NCI-H2227 (cell line): ENCODE data around the gene PAX7.
"Not testable (repeated sequence)": the region's sequence is repeated elsewhere in the genome, so short reads cannot be mapped to it uniquely, and the experiment has no call there.

Experiments used
- DNase-seq: peaks from one replicate; lab custom pipeline; 2025; ENCODE audit not compliant: unreplicated experiment; lab: John Stamatoyannopoulos, UW

PAX7 gene

DNA sequence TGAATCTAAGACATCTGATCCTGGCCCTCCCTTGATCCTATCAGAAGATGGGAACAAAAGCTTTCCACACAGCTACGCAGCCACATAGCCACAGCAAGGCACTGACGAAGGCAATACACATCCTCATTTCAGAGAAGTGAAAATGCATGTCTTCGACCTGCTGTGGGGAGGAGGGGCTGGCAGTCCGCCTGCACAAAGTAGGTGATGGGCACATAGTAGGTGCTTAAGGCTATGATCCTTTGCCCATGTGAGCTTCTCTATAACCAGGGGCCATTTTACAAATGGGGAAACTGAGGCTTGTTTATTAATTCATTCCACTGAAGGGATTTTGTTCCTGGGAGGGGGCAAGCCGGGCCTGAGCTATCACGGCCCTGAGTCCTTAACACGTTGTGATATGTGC lies 94.2 kb downstream of the PAX7 start:
- DNase-seq = no peak

DNA sequence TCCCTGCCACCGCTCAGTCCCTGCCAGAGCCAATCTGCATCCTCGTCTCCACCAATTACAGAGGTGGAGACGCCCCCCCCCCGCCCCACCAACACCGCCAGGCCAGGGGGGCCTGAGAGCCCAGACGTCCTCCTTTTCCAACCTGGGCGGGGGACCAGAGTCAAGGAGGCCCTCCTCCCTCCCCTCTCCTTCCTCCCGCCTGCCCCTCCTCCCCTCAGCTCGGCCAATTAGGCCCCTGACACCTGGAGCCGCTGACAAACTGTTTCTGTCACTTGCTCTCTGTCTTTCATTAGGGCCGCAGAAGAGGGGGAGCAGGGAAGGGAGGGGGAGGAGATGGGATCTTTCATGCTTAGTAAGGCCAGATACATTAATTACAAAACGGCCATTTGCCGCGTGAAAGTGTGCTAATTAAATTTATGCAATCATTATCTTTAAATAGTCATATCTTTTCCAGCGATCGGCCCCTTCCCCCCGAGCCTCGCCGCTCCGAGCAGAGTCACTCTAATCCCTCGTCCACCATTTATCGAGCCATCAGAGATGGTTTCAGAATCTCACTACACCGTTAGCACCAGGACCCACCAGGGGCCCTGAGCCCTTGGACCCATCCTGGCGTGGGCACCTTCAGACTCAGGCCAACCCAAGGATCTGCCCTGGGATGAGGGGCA lies 94.7 kb downstream of the PAX7 start:
- peak; percentile 60 for DNase-seq

DNA sequence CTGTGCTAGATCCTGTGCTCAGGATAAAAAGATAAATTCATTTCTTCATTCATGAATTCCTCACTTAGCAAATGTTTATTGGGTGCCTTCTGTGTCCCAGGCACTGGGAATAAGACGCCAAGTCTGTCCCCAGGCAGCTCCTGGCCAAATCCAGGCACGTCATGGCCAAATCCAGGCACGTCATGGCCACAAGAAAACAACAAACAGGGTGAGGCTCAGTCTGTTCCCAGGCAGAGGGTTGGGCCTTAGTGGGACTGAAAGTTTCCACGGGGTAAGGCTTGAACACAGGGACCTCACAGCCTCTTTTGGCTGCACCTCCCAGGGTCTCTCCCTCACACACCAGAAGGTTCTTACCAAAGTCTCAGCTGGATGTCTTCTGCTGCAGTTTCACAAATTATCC lies 95.7 kb downstream of the PAX7 start:
- no peak for DNase-seq

DNA sequence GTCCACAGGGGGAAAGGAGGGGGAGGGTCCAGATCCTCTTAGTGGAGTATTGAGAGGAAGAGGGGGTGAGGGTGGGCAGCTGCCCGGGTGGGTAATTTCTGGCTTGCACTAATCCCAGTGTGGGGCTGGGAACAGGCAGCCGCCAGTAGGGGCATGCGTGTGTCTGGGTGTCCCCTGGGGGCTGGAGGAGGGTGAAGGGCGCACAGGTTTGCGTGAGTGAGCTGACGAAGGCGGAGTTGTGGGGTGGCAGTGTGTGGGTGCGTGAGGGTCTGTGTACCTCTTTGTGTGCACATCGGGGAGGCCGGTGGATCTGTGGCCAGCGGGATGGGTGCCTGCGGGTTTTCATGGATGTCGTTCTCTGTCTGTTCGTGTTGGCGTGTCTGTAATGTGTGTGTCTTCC lies 97.3 kb downstream of the PAX7 start:
- DNase-seq = no peak

DNA sequence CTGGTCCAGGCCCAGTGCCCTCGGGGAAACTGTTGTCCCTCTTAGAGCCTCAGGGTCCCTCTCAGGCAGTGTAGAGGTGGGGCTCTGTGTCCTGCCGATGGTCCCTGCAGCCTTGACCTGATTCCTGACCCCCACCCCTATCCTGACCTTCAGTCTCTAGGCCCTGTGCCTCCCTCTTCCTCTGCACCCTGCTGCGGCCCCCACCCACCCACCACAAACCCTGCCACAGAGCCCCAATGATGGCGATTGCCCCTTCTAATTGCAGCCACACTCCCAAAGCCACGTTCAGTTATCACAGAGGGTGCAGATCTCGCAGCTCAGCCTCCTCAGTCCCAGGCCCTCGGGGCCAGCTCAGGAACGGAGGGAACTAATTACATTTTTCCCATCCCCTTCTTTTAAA lies 99.7 kb downstream of the PAX7 start:
- no peak for DNase-seq

DNA sequence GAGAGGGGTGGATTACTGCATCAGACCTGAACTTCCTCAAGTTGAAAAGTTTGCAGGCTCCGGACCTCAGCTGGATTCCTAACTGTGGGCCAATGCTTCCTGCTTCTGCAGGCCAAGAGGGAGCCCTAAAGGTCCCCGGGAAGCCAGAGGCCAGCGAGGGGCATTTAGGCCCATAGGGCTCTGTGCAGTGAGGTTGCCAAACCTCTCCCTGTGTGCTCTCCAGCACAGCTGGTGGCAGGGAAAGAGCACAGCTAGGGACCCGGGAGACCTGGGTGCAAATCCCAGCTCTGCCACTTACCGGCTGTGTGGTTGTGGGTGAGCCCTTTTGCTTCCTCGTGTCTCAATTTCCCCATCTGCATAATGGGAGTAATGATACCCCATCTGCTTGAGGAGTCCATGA lies 100.5 kb downstream of the PAX7 start:
- no peak for DNase-seq

DNA sequence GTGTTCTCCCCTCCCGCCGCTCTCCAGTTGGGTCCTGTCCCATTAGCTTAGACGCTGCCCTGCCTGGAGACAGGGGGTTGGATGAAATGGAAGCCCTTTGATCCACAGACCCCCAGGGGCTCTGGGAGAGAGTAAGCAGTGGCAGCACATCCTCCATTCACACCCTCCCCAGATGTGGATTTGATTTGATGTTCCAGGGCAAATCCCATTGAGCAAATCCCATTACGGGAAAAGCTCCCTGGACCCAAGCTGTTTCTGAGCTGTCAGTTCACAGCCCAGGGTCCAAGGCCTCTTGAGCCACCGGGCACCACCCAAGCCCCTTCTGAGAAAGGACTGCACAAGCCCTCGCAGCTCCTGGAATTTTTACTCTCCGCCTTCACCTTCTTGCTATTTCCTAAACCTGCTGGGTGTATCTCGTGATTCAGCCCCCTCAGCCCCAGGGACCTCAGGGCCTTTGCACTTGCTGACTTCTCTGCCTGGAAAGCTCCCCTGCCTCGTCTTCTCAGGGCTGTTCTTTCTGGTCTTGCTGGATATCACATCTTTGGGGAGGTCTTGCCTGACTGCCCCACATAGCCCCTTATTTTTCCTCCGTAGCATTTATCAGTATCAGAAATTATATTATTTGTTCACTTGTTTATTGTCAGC lies 101.1 kb downstream of the PAX7 start:
- DNase-seq = no peak

DNA sequence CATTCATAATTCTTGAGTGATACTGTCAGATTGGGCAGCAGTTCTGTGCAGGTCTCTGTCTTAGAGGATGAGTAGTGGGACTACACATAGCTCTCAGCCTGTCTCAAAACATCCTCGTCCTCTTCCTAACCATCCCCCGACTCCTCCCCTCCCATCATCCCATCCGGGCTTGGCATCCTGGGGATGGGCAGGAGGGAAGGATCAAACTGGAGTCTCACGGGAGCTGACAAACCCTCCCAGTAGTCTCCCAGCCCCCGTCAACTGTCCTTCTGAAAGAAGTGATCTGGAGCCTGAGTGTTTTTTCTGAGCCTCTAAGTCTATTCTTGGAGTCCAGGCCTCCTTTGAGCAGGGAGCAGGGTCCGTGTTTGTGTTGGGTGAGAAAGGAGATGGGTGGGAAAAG lies 102.0 kb downstream of the PAX7 start:
- no peak for DNase-seq

DNA sequence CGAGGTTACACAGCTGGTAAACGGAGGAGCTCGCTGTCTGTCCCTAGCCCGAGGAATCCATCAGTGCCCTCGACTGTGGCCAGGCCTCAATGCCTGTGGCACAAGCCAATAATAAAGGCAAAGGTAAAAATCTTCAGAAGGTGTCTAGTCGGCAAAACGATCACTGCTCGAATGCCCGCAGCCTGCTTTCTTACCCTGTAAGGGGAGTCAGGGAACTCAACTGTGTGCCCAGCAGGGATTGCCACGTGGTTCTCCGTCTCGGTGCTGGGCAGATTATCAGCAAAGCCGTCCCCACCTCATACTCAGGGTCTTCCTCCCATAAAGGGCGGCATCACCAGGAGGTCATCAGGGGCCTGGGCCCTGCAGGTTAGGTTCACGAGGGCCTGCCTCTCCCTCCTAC lies 103.4 kb downstream of the PAX7 start:
- DNase-seq = no peak

DNA sequence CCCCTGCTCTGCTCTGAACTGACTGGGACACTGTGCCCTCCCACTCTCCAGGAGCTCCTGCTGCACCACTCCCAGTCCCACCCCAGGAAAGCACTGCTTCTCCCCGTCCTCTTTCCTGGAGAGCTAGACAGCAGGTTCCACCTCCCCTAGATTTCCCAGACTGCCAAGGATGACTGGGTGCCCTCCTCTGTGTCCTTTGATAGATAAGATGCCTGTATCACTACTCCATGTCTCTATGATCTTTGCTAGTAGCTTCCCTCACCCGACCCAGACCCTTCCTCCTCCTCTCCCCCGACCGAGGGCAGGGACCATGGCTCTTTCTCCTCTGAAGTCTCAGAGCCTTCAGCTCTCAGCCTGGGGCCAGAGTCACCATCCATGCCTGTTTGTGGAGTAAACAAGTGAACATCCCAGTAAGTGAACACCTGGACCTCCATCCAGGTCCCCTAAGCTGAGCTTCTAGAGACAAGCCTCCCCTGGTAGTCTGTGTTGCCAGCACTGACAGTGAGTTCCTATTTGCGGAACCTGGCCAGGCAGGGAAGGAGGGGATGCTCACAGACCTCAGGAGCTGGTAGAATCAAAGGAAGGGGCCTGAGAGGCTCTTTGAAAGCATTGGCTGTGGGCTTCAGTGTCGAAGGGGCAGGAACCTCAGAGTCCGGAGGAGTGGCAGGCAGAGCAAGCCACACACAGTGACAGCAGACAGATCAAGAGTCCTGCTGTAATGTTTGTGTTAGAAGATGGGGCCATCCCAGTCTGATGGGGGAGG lies 104.0 kb downstream of the PAX7 start:
- no peak for DNase-seq

DNA sequence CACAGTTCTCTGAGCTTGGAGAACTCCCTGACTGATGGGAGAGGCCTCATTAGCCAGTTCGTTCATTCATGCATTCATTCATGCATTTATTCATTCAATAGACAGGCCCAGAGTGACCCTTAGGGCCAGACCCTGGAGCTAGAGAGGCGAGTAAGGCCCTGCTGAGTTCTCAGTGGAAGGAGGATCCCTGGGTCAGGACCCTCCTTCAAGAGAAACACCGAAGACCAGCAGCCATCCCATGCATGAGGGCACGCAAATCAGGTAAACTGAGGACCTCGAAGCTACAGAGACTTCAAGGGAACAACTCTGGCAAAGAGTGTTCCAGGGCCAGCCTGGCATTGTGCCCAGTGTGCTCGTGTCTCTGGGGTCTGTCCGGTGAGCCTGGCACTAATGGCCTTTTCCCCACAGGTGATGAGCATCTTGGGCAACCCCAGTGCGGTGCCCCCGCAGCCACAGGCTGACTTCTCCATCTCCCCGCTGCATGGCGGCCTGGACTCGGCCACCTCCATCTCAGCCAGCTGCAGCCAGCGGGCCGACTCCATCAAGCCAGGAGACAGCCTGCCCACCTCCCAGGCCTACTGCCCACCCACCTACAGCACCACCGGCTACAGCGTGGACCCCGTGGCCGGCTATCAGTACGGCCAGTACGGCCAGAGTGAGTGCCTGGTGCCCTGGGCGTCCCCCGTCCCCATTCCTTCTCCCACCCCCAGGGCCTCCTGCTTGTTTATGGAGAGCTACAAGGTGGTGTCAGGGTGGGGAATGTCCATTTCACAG lies 104.8 kb downstream of the PAX7 start:
- DNase-seq = no peak

DNA sequence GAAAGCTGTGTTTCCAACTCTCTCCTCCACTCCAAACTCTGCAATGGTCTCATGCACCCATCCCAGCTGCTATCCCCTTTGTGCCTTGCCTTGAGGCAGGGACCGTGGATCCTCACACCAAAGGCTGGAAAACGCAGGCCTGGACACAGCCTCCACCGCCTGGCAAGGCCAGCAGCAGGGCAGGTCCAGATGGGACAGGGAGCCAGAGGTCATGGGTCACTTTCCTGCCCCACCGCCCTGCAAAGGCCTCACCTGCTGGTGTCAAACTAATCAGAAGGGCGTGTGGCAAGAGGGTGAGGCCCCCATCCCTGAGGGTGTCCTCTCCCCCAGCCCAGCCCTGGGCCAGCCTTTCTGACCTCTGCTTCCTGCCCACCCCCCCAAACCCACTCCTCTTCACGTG lies 106.3 kb downstream of the PAX7 start:
- DNase-seq = no peak

DNA sequence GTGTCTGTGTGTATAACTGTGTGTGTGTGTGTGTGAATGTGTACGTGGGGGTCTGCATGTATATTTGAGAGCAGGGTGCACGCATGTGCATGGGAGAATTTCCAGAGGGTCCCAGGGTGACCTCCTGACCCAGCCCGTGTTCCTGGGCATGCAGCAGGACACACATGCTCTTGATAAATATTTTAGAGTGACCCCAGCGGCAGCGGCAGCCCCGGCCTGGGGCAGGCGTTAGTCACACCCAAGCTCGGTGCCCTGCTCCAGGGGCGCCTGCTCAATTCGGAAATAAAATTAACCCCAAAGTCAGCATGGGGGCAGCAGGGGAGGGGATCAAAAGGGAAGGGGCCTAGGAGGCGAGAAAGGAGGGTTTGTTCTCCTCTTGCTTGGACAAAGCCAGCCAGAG lies 107.5 kb downstream of the PAX7 start:
- DNase-seq = no peak

DNA sequence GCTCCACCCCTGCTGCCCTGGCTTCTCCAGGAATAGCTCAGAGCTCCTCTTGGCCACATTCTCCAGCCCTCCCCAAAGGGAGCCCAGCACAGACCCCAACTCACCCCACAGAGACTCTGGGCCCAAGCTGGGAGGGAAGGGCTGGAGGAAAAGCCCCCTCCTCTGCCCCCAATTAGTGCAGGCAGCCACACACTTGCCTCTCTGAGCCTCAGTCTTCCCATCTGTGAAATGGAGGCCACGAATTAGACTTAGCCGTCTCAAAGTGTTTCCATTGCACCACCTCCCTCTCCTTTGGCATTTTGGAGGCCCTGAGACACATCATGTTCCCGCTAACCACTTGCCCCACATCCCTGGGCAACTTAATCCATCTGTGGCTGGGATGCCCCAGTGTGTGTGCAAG lies 108.0 kb downstream of the PAX7 start:
- no peak for DNase-seq

DNA sequence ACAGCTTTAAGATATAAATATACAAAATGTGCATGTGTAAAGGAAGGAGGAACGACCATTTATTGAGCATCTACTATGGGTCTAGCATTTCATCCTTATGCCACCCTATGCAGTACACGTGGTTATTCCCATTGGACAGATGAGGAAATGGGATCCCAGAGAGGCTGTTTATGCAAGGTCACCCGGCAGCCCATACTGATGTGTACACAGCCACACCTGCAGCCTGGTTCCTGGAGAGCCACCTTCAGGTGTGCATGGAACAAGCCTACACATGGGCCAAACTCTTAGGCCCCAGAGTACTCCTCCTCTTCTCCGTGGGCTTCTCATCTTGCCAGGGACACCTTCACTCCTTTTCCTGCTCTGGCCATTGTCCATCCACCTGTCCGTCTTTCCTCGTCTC lies 108.8 kb downstream of the PAX7 start:
- DNase-seq = no peak

DNA sequence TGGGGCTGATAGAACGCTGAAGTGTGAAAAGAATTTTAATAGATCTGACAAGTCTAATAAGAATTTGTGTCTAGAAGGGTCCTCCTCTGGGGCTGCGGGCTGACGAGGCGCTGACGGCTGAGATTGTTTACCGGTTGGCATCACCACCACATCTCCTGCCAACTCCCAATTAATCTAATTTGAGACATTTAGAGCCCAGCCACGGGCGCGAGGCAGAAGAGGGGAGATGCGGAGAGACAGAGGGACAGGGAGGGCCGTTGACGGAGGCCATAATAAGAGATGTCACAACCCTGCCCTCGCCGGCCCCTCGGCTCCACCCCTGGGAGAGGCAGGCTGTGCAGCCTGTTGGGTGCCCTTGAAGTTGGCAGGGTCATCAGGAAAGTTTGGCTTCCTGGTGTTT lies 109.3 kb downstream of the PAX7 start:
- DNase-seq = no peak

DNA sequence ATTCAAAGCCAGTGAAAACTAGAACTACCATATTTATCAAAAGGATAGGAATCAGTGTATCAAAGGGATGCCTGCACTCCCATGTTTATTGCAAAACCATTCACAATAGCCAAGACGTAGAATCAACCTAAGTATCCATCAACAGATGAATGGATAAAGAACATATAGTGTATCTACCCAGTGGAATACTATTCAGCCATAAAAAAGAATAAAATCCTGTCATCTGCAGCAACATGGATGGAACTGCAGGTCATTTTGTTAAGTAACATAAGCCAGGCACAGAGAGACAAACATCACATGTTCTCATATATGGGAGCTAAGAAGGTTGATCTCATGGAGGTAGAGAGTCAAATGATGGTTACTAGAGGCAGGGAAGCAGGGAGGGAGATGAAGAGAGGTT lies 110.0 kb downstream of the PAX7 start:
- DNase-seq = no peak

DNA sequence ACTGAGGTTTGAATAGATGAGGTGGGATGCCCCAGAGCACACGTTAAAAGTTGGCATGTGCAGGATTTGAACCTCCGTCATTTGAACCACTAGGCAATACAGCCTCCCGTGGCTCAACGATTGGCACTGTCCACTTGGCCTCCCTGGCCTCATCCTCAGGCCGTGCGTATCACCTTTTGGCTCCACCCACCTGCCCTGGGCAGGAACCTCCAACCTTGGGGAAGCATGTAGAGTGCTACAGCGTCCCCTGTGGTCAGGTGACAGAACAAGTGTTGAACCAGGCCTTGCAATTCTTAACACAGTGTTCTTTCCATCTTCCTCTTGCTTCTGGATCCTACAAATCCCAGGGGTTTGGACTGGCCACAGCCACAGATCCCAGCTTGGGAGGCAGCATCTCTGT lies 112.6 kb downstream of the PAX7 start:
- DNase-seq = no peak

DNA sequence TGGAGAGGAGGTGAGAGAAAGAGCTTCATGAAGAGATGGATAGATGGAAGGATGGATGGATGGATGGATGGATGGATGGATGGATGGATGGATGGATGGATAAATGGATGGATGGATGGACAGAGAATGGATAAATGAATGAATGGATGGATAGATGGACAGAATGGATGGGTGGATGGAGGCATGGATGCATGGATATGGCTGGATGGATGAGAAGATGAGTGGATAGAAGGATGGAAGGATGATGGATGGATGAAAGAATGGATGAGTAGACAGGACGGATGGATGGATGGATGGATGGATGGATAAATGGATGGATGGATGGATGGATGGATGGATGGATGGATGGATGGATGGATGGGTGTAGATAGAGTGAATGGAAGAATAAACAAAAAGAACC lies 113.7 kb downstream of the PAX7 start:
- not testable (repeated sequence) for DNase-seq

DNA sequence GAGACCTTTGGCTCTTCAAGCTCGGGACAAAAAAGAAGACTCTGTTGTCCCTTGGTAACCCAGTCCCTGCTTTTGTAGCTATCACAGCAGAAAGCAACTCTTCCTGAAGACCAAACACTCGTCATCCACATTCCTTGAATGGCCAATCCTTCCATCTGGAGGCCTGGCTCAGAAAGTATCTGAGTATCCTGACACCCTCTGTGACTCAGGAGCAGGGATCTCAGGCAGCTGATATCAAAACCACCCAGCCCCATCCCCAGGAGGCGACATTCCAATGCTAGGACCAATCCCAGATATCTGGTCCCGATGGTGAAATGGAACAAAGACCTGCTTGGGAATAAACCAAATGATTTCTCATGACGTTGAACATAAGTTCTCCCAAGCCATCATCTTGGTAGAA lies 116.3 kb downstream of the PAX7 start:
- DNase-seq = no peak

DNA sequence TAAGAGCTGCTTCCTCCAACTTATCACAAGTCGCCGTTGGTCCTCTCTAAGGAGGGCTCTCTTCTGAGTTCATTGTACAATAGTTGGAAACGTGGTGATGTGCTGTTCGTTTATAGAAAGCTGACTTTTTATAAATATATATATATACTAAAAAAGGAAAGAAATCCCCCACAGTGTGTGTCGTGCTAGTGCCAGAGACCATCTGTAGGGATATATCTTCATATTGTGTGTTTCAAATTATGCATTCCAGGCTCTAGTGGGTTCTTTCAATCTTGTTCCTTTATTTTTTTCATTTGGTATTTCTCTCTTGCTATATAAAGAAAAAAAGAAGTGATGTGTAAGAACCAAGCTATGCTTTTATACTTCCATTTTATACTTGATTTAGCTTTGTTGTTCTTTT lies 117.0 kb downstream of the PAX7 start:
- DNase-seq = no peak

DNA sequence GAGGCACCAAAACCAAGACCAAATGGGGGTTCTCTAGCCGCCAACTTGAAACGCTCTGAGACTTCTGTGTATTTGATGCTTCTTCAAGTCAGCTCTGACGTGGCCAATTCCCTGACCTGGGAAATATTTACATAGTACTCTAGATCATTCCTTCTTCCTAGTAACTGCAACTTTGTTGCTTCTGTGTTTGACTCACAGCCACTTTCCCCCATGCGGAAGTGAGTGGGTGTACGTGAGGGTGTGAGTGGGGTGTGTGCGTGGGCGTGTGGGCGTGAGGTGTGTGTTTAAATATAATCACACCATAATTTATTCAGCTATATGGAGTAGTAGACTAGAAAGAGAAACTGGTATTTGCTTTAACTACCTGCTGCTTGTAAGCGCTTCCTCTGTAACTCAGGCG lies 117.8 kb downstream of the PAX7 start:
- no peak for DNase-seq
